Type B pancreatic cell (in vitro differentiated cells): Measurements from ENCODE around the gene KIF13A. TPM values are rescaled to one million over a fixed set of nuclear protein-coding genes. Genes with fewer than 3 reads are reported as not detected.
"Not testable (repeated sequence)": the region's sequence is repeated elsewhere in the genome, so short reads cannot be mapped to it uniquely, and the experiment has no call there.

Experiments
- DNase-seq: peaks from one replicate; pipeline ENCODE4 v3.0.0; 2021; ENCODE audit warnings: mixed read lengths; ENCODE audit not compliant: unreplicated experiment; ENCODE audit errors: extremely low spot score
- H3K27ac Mint-ChIP-seq: 2 replicates; pipeline ENCODE4 v1.8.0; 2021; ENCODE audit warnings: mild to moderate bottlenecking, mixed read lengths
- H3K27me3 Mint-ChIP-seq: 2 replicates; pipeline ENCODE4 v1.8.0; 2021; ENCODE audit warnings: mixed read lengths
- H3K36me3 Mint-ChIP-seq: 2 replicates; pipeline ENCODE4 v1.8.0; 2021; ENCODE audit warnings: mixed read lengths
- H3K4me1 Mint-ChIP-seq: one replicate; pipeline ENCODE4 v1.8.0; 2021; ENCODE audit warnings: mixed read lengths; ENCODE audit not compliant: unreplicated experiment
- H3K4me3 Mint-ChIP-seq: 2 replicates; pipeline ENCODE4 v1.8.0; 2021; ENCODE audit warnings: mild to moderate bottlenecking, mixed read lengths
- H3K9me3 Mint-ChIP-seq: 2 replicates; pipeline ENCODE4 v1.8.0; 2021; ENCODE audit warnings: mixed read lengths
- total RNA-seq: library from RNA; stranded (reverse); gene quantifications from 2 replicates; pipeline ENCODE4 v1.2.1, GENCODE V29; 2021; ENCODE audit warnings: low replicate concordance
- TF ChIP-seq, protein P1 (sequence below): fragments of 200-600 bp; sonication (generic); conservative IDR thresholded peaks from 2 replicates; pipeline ENCODE4 v1.5.0; 2021; ENCODE audit warnings: antibody characterized with exemption, mild to moderate bottlenecking

Gene KIF13A
- total RNA-seq, 1 donor from 2014 or later = 36.9 TPM

GRCh38 chr6:17980329-17980728, 7.1 kb downstream of the KIF13A start:
- no peaks in the 10 kb centered on the region for H3K27me3 Mint-ChIP-seq
- TF ChIP-seq, protein P1, sequence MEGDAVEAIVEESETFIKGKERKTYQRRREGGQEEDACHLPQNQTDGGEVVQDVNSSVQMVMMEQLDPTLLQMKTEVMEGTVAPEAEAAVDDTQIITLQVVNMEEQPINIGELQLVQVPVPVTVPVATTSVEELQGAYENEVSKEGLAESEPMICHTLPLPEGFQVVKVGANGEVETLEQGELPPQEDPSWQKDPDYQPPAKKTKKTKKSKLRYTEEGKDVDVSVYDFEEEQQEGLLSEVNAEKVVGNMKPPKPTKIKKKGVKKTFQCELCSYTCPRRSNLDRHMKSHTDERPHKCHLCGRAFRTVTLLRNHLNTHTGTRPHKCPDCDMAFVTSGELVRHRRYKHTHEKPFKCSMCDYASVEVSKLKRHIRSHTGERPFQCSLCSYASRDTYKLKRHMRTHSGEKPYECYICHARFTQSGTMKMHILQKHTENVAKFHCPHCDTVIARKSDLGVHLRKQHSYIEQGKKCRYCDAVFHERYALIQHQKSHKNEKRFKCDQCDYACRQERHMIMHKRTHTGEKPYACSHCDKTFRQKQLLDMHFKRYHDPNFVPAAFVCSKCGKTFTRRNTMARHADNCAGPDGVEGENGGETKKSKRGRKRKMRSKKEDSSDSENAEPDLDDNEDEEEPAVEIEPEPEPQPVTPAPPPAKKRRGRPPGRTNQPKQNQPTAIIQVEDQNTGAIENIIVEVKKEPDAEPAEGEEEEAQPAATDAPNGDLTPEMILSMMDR = no peak
- H3K36me3 Mint-ChIP-seq = peaks cover 19% of the 10 kb centered on the region
- no peaks in the 10 kb centered on the region for H3K9me3 Mint-ChIP-seq
- H3K4me1 Mint-ChIP-seq = peaks cover 22% of the 10 kb centered on the region
- no peak overlapping the region for H3K4me3 Mint-ChIP-seq
- no peak overlapping the region for H3K27ac Mint-ChIP-seq
- no peak for DNase-seq

DNA sequence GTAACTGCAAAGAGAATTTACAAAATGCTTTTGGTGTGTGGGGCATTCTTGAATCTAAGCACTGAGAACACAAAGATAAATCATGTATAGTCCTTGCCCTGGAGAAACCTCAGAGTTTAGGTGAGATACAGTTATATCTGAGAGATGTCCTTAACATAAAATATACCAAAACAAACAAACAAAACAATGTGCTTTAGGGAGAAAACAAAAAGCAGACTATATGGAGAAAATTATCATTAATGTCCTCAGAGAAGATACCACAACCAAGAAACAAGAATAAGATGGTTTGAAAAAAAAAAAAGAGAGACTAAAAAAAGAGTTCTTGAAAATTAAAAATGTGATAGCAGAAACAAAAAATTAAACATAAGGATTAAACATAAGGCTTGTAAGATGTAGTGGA, 8.0 kb downstream of the KIF13A start:
- Mint-ChIP-seq H3K36me3 (peaks cover 15% of the 10 kb centered on the region), H3K9me3 (no peaks in the 10 kb centered on the region), H3K4me3 (no peak overlapping the region), H3K27ac (no peak overlapping the region), H3K27me3 (no peaks in the 10 kb centered on the region), H3K4me1 (peaks cover 14% of the 10 kb centered on the region)
- TF ChIP-seq, protein P1 = no peak
- DNase-seq = no peak

DNA sequence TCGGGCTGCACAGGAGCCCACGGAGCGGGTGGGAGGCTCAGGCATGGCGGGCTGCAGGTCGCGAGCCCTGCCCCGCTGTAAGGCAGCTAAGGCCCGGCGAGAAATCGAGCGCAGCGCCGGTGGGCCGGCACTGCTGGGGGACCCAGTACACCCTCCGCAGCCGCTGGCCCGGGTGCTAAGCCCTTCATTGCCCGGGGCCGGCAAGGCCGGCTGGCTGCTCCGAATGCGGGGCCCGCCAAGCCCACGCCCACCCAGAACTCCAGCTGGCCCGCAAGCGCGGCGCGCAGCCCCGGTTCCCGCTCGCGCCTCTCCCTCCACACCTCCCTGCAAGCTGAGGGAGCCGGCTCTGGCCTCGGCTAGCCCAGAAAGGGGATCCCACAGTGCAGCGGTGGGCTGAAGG, 11.2 kb downstream of the KIF13A start:
- peaks cover 21% of the 10 kb centered on the region for H3K4me1 Mint-ChIP-seq
- not testable (repeated sequence) for H3K27ac Mint-ChIP-seq, DNase-seq, H3K27me3 Mint-ChIP-seq, H3K4me3 Mint-ChIP-seq, H3K9me3 Mint-ChIP-seq, H3K36me3 Mint-ChIP-seq

DNA sequence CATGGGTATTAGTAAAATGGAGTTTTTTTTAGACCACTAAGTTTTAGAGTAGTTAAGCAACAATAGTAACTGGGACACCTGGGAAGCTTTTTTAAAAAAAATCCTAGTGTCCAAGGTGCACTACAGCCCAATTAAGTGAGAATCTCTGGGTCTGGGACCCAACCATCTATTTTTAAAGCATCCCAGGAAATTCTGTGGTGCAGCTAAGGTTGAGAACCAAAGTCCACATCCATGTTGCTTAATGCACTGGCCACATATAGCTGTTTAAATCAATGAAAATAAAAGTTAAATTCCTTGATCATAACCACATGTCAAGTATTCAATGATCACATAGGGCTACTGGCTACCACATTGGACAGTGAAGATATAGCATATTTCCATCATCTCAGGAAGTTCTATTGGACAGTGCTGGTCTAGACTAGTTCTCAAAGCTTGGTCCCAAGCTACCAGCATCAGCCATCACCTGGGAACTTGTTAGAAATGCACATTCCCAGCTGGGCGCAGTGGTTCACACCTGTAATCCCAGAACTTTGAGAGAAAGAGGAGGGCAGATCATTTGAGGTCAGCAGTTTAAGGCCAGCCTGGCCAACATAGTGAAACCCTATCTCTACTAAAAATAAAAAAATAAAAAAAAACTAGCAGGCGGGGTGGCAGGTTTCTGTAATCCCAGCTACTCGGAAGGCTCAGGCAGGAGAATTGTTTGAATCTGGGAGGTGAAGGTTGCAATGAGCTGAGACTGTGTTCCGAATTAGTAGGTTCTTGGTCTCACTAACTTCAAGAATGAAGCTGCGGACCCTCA, 12.7 kb downstream of the KIF13A start:
- no peak for DNase-seq
- H3K9me3 Mint-ChIP-seq = no peaks in the 10 kb centered on the region
- peaks cover 17% of the 10 kb centered on the region for H3K4me1 Mint-ChIP-seq
- no peaks in the 10 kb centered on the region for H3K27me3 Mint-ChIP-seq
- no peak overlapping the region for H3K4me3 Mint-ChIP-seq
- TF ChIP-seq, protein P1 = no peak
- no peak overlapping the region for H3K27ac Mint-ChIP-seq
- peaks cover 8% of the 10 kb centered on the region for H3K36me3 Mint-ChIP-seq

DNA sequence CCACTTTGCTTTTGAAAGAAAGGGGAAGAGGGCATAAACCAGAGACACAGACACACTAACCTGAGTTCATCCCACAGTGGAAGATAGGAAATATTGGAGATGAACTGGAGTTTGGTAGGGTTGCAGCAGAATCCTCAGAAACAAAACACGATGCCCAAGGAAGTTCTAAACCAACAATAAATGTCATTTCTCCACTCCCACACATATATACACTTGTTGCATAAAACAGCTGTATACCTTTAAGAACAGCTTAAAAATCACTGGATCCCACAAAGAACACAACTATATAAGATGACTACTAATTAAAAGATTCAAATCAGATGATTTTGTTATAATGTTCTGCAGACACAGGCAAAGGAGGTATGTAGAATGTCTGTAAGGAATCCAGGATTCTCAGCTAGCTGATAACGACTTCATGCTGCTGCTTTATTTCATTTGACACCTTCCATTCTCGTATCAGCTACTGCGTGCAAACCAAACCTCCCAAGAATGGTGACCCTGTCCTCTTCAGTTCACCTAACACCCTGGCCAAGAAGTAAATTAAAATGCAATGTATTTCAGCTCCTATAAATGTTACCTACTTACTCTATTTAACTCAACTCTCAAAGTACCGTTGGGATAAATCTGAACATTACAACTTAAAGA, 14.3 kb downstream of the KIF13A start:
- H3K27ac Mint-ChIP-seq = no peak overlapping the region
- peaks cover 8% of the 10 kb centered on the region for H3K36me3 Mint-ChIP-seq
- no peaks in the 10 kb centered on the region for H3K9me3 Mint-ChIP-seq
- H3K4me3 Mint-ChIP-seq = no peak overlapping the region
- DNase-seq = no peak
- H3K4me1 Mint-ChIP-seq = peaks cover 22% of the 10 kb centered on the region
- TF ChIP-seq, protein P1 = no peak
- no peaks in the 10 kb centered on the region for H3K27me3 Mint-ChIP-seq
